GM08714 (cell line): ENCODE results near the gene MBD1.
"Not testable (repeated sequence)": the region's sequence is repeated elsewhere in the genome, so short reads cannot be mapped to it uniquely, and the experiment has no call there.

Experiments used
- H3K4me3 ChIP-seq: fragments of 200-500 bp; sonication (Bioruptor generic); 2 replicates; pipeline ENCODE4 v1.5.1; 2014; ENCODE audit warnings: mild to moderate bottlenecking, low read length, inconsistent platforms
- ZNF274 ChIP-seq: IDR thresholded peaks from 2 replicates; pipeline ENCODE4 v1.6.1; 2012; ENCODE audit warnings: mild to moderate bottlenecking, low read depth, low read length

MBD1 gene, protein sequence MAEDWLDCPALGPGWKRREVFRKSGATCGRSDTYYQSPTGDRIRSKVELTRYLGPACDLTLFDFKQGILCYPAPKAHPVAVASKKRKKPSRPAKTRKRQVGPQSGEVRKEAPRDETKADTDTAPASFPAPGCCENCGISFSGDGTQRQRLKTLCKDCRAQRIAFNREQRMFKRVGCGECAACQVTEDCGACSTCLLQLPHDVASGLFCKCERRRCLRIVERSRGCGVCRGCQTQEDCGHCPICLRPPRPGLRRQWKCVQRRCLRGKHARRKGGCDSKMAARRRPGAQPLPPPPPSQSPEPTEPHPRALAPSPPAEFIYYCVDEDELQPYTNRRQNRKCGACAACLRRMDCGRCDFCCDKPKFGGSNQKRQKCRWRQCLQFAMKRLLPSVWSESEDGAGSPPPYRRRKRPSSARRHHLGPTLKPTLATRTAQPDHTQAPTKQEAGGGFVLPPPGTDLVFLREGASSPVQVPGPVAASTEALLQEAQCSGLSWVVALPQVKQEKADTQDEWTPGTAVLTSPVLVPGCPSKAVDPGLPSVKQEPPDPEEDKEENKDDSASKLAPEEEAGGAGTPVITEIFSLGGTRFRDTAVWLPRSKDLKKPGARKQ

DNA sequence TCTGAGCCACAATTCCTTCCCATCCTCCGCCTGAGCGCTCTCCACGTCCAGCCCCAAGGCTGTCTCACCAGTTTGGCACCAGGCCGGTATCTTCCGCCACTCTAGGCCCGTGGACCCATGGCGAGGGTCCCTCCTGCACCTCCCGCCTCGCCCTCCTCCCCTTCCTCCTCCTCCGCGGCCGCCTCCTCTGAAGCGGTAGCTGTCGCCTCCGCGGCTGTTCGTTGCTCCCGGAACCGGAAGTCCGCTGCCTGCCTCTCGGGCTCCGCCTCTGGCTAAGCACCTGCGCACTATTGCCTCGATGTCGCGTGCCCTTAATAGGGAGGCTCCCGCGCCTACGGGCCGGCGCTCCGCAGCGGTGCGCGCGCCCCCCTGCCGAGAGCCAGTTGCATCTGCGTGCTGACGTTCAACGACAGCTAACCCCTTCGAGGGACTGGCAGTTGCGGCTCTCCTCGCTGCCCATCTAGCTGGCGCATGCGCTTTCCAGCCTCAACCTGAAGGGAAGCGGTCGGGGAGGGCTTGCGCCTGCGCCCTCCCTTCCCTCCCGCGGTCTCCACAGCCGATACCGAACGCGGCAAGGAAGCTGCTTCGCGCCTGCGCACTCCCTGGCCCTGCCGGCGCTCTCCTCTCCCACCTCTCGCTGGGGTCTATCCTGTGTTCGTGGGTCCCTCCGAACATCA lies at the start of gene MBD1:
TSS of gene MBD1 (minus strand) at position 229 of the 677 bp plus-strand sequence. CDS start 1,531 bp downstream, outside the sequence.
- peak within 1 kb of the TSS; percentile 91 for H3K4me3 ChIP-seq
- no peak for TF ChIP-seq ZNF274

DNA sequence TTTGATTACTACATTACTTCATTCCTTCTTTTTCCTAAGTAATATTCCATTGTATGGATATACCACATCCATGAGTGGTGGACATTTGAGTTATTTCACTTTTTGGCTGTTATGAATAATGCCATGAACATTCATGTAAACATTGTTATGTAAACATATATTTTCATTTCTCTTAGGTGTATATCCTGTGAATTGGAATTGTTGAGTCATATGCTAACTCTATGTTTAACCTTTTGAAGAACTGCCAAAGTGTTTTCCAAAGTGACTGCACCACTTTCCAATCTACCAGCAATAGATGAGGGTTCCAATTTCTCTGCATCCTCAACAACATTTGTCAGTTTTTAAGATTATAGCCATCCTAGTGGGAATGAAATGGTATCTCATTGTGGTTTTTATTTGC lies 48.9 kb upstream of the MBD1 start:
- no peak for TF ChIP-seq ZNF274
- no peak overlapping the region for H3K4me3 ChIP-seq

DNA sequence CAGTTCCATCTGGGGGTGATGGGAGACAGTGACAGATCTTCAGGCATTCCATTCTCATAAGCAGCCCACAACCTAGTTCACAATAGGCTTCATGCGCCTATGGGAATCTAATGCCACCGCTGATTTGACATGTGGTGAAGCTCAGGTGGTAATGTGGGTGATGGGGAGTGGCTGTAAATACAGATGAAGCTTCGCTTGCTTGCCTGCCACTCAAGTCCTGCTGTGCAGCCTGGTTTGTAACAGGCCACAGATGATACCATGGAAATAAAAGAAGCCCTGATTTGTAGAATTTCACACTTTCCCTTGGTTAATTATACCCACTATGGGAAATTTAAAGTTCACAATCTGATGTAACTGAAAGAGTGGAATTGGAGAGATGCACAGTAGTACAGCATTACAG lies 46.7 kb upstream of the MBD1 start:
- no peak for TF ChIP-seq ZNF274
- H3K4me3 ChIP-seq, result no peak overlapping the region

DNA sequence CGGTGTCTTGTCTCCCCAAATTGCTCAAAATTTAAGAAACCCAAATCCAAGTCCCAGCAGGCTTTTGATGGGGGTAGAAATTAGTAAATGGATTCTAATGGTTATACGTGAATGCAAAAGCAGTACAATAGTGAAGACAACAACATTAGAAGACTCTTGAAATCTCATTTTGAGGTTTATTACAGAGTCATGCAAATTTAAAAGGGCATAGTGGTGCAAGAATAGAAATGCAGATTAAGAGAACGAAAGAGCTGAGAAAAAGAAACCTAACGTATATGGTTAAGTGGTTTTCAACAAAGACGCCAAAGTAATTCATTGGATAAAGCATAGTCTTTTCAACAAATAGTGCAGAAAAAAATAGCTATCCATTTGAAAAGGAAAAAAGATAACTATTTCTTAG lies 39.4 kb upstream of the MBD1 start:
- H3K4me3 ChIP-seq, result no peak overlapping the region
- TF ChIP-seq ZNF274, result no peak

DNA sequence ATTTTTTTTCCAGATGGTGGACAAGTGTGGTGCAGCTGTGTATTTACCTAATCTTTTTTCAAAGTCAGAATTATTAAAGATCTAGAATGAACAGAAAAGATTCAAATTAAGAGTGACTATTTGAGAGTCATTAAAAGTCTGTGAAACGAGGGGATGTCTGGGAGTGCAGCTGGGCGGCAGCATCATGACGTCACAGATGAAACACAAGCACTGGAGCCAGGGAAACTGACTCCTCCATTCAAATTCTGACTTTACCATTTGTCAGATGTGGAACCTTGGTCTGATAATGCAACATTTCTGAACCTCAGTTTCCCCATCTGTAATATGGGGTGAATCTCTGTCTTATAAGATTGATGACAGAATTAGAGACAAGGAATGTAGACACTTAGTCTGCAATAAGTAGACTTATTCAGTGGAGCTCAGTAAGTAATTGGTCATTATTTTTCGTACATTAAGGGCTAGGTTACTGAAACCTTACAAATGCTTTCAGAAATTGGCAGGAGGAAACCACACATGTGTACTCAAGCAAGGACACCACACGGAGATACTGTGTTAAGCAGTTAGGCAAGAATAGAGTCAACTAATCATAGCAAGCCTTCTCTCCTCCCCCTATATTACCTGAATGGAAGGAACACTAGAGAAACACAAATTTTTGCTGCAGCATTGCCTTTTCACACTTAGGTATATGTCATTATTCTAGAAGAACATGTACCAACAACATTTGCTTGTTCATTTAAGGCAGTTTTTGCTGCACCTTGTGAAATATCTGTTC lies 34.0 kb upstream of the MBD1 start:
- peak overlapping the region; percentile 46; the same call in 1 of the 2 replicates for H3K4me3 ChIP-seq
- TF ChIP-seq ZNF274, result no peak

DNA sequence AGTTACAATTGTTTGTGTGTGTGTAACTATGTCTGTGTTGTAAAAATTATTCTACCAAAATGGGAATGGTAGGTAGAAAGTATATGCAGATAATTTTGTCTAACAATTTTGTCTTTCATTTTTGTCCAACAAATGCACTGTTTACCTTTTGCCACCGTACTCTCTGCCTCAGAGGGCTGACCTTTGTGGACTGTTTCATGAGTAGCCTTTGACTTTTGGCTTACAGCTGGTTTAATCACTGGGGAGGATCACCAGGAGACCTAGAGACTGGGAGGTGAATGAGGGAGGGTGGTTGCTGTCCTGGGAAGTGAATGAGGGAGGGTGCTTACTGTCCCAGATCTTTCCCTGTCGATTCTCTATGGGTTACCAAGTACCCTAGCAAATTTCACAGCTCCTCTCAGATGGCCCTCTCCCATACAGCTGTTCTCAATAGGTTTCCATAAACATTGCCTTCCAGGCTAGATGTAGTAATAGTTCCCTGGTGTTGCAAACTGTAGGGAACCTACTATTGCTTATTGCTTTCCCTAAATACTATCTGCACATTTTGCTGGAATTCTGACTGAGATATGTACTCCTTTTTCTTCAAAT lies 32.6 kb upstream of the MBD1 start:
- TF ChIP-seq ZNF274, result no peak
- H3K4me3 ChIP-seq, result no peak overlapping the region

DNA sequence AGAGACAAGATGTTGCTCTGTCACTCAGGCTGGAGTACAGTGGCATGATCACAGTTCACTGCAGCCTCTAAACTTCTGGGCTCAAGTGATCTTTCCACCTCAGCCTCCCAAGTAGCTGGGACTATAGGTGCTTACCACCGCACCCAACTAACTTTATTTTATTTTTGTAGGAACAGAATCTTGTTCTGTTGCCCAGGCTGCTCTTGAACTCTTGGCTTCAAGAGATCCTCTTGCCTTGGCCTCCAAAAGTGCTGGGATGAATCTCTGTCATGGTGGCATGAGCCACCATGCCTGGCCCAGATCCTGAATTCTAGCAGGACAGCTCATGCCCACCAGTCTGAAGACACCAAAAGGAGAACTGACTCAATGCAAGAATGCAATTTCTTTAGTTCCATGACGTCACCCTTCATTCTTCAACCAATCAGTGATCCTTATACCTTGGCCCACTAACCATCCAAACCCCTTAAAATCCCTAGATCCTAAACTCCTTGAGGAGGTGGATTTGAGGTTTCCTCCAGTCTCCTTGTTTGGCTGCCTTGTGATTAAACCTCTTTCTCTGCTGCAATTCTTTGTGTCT lies 31.8 kb upstream of the MBD1 start:
- H3K4me3 ChIP-seq, result peak overlapping the region; percentile 36; the same call in 1 of the 2 replicates
- no peak for TF ChIP-seq ZNF274

DNA sequence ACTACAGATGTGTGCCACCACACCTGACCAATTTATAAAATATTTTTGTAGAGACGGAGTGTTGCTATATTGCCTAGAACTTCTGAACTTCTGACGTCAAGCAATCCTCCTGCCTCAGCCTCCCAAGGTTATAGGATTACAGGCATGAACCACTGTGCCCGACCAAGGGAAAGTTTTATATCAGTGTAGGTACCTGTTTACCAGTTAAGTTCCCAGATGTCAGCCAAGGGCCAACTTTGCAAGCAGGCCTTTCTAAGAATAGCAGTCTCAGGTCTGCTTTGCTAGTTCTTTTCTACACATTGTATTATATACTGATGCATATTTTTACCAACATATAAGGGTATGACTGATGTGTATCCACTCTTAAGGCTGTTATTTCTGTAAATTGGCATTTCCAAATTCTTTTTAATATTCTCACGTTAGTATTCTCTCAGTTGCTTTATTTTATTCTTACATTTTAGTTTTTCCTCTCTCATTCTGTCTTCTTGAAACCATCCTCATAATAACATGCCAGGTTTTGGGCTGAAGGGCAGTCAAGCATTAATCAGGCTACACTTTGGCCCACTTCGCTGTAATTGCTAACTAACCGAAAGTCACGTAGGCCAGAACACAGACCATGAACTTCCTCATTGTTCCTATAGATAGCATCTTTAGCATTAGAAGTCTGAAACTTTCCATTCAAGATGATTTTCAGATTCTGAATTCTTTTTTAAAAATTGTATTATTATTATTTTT lies 31.1 kb upstream of the MBD1 start:
- no peak for TF ChIP-seq ZNF274

DNA sequence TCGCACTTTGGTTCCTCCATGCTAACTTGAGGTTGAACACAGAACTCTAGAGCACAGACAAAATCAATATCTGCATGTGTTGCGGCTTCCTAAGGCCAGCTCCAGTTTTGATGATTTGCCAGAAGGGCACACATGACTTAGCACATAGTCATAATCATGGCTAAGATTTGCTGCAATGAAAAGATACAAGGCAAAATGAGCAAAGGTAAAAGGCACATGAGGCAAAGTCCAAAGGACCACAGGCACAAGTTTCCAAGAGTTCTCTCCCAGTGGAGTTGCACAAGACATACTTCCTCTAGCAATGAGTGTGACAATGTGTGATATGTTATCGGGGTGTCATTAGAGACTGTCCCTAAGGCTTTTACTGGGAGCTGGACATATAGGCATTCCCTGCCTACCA lies 30.3 kb upstream of the MBD1 start:
- peak overlapping the region; percentile 47; the same call in 1 of the 2 replicates for H3K4me3 ChIP-seq

More for the DNA sequence above, 31.1 kb upstream of the MBD1 start:
- peak overlapping the region; percentile 47; the same call in 1 of the 2 replicates for H3K4me3 ChIP-seq

DNA sequence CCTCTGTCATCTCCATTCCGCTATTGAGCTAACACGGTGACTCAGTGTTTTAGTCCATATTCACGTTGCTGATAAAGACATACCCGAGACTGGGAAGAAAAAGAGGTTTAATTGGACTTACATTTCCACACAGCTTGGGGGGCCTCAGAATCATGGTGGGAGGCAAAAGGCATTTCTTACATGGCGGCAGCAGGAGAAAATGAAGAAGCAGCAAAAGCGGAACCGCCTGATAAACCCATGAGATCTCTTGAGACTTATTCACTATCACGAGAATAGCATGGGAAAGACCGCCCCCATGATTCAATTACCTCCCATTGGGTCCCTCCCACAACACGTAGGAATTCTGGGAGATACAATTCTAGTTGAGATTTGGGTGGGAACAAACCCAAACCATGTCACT lies 28.8 kb upstream of the MBD1 start:
- TF ChIP-seq ZNF274, result no peak
- H3K4me3 ChIP-seq, result no peak overlapping the region

More for the DNA sequence above, 30.3 kb upstream of the MBD1 start:
- TF ChIP-seq ZNF274, result no peak

DNA sequence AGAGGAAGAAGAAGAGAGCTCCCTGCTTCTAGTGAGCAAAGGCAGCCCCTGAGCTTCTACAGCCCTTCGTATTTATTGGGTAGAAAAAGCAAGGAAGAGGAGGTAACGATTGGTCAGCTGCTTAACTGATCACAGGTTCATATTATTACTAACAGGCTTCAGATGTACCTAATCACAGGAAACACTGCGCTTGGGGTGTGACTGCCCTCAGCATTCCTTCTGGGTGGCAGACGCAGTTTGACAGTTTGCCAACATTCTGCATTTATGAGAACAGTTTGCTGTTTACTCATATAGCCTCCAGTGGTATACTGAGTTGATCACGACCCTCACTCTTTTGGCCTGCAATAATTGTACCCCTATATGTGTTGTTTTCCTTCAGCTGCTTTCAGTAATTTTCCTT lies 27.5 kb upstream of the MBD1 start:
- not testable (repeated sequence) for H3K4me3 ChIP-seq

DNA sequence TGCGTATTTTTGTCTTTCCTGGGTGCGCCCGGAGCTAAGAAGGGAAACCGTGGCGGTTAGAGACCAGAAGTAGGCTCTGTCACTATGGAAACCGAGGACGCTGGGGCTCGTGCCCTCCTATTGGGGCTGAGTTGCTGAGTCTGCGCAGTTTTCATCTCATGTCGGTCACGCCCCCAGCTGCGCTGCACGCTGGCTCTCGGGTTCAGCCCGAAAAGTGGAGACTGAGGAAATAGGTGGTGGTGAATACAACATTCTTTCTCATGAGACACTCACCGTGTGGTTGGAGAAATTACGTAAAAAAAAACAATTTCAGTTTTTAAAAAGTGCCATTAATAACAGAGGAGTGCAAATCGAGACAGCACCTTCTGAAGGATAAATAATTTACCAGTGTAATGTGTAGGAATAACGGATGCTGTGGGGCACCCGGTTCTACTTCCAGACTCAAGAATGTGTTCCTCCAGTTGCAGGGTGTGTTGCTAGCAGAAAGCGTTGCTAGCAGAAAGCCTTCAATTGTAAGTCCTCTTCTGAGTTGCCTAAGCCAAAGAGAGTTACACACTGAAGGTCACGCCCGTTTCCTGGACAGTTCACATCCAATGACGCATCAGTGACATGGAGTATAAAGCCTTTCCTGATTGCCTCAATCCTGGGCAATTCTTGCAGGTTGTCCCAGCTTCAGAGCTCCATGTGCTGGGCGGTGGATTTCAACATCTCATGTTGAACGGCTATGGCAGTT lies 26.6 kb upstream of the MBD1 start:
- TF ChIP-seq ZNF274, result no peak
- peak overlapping the region; percentile 38 for H3K4me3 ChIP-seq
